Adrenal gland (tissue), 5 donors: ENCODE results near the gene AHNAK.

ENCODE experiments used
- CTCF ChIP-seq, 6 experiments: fragments of 450-650 bp in 4 of 6; fragments of 200-600 bp in 2 of 6; sonication (generic) in 1 of 6; IDR thresholded peaks; 1 replicate in 5 of 6; 2 replicates in 1 of 6; pipeline versions ENCODE4 v1.5.1 to v1.8.0; 2016 to 2021; ENCODE audit warnings: antibody characterized with exemption in 6 of 6, mild to moderate bottlenecking in 2 of 6, moderate library complexity in 1 of 6
- POLR2A ChIP-seq, 2 donors: fragments of 450-650 bp; IDR thresholded peaks; one replicate each; pipeline ENCODE4 v1.6.1; 2017; ENCODE audit warnings: antibody characterized with exemption in 2 of 2, mild to moderate bottlenecking in 2 of 2, moderate library complexity in 1 of 2
- donor health status: DM: no; HTN: no; CAD: no.

GRCh38 chr11:62413060-62413696 is 133.4 kb downstream of the AHNAK start:
- no peak for TF ChIP-seq POLR2A (IDR thresholded peaks at IDR 0.05)
- TF ChIP-seq CTCF (IDR thresholded peaks at IDR 0.05), result no peak
